Sciatic nerve (tissue), 2 donors: Measurements from ENCODE around the gene SIT1. TPM values are rescaled to one million over a fixed set of nuclear protein-coding genes. Genes with fewer than 3 reads are reported as not detected.

Source experiments
- ATAC-seq: fragments of 200-7000 bp; cut with Tn5 transposase; one replicate; pipeline ENCODE4 v1.9.1; 2020; ENCODE audit warnings: mild to moderate bottlenecking, moderate library complexity
- DNase-seq: peaks from one replicate; pipeline ENCODE4 v3.0.0-alpha.2; 2020; ENCODE audit warnings: low spot score
- intact Hi-C: fragments of 100-400 bp; cut with DNase I; formaldehyde crosslinking; loops from one replicate; pipeline ENCODE4 v1.14.2; 2022
- total RNA-seq: library from RNA; stranded (reverse); fragmentation: NEBNext Ultra II Directional; extraction: Animal tissue kit (Norgen Biotek cat#: 25700); gene quantifications from one replicate; pipeline ENCODE4 v1.2.1, GENCODE V29; 2021
- donor health status: DM: no; HTN: no; CAD: no.
- donor health status: DM: no; HTN: no; CAD: no.

The SIT1 gene
- total RNA-seq, 1 donor from 2014 or later: 0.67 TPM

DNA sequence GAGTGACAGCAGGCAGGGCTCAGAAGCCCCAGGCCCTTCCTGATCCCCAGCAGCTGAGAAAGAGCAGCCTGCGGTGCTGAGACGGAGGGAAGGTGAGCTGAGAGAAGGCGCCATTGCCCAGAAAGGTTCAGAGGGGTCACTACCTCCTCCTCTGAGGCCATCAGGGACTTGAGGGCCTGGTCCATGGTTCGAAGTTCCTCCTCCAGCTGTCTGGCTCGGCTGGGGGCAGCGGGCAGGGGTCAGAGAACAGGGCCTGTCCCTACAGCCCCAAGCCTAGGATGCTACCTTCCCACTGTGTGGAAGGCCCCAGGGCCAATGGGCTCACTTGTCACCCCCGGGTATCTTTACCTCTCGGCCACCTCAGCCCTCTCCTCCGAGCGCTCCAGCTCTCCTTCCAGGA lies 34.2 kb upstream of the SIT1 start:
- ATAC-seq (no peak), DNase-seq (no peak)
- intact Hi-C loops: no loop called here

DNA sequence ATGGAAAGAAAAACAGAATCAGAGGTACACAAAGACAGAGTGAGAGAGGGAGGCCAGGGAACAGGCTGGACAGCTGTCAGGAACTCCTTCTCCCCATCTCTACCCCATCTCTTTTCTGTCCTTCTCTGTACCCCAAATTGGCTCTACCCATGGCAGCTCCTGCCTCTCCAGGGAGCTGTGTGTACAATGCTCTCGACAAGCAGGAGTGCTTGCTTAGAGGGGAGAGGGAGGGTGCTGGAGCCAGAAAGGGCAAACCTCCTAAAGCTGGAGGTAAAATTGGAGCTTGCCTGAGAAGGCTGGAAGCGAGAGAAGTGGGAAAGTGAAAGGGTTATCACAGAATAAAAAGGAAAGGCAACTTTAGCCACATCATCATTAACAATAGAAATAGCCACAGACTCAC lies 32.6 kb upstream of the SIT1 start:
- intact Hi-C loops: no loop called here
- DNase-seq (no peak), ATAC-seq (no peak)

DNA sequence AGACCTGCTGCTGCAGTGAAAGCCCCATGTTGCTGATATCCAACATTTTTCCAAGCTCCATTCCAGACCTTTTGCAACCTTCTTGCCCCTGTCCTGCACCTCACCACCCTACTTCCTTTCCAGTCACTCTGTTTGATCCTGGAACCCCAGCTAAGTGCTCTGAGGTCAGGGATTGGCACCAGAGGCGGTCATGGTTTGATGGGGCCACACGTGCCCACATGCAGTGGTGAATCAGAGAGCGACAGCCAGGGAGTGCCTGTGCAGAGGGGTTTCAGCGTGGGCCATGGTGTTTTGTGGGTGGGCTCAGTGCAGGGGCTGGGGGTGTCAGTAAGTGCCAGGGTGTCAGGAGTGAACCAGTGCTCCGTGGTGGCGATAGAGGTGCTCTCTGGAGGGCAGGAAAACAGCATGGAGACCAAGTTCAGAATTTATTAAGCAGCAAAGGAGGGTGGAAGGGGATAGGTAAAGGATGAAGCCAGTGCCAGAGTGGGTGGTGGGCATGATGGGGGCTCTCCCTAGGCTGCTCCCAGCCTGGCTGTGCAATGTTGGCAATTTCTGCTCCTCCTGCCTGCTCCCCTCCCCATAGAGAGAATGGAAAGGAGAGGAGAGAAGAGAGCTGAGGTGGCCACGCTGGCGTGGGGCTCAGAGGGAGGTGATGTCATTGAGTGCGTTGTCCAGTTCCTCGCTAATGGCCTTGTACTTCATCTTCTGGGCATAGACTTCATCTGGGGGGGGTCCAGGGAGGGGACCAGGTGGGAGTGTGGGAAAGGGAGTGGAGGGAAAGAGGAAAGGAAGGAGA lies 32.0 kb upstream of the SIT1 start:
- intact Hi-C loops: no loop called here
- ATAC-seq: no peak

DNA sequence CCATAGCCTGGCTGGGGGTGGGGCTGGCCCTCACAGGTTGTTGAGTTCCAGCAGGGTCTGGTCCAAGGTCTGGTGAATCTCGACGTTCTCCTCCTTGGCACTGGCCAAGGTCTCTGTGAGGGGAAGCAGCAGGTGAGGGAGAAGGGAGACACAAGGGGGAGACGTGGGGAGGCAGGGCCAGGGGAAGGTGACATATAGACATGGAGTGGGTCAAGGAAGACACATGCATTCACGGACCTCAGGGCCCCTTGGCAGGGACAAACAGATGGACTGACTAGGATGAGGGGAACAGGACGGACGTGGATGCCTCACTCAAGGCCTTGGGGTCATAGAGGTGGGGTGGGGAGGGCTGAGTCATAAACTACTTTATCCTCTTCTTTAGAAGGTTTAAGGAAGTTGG lies 31.3 kb upstream of the SIT1 start:
- intact Hi-C loops: no loop called here
- no peak for DNase-seq
- no peak for ATAC-seq

More for the DNA sequence above, 32.0 kb upstream of the SIT1 start:
- no peak for DNase-seq

DNA sequence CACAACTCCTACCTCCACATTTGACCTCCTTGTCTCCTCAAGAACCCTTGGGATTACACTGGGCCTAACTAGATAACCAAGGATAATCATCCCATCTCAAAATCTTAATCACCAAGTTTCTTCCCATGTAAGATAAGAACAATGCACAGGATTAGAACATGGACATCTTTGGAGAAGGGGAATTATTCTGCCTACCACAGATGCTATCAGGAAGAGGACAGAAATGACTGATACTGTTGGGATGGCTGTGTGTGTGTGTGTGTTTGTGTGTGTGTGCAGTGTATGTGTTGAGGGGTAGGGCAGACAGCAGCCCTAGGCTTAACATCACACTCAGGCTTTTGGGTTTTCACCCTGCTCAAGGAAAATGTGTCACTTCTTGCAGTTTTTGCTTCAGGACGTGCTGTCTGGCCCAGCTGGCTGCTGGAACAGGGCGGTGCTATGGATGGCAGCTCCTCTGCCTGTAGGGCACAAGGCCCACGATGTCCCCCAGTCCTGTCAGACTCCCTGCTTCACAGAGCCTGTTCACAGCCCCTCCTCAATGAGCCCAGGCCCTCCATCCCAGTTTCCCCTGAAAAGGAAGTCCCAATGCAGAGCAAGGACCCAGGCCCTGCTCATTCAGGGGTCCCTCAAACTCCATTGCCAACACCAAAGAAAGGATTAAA lies 30.7 kb upstream of the SIT1 start:
- ATAC-seq: no peak
- no peak for DNase-seq
- intact Hi-C loops: no loop called here

DNA sequence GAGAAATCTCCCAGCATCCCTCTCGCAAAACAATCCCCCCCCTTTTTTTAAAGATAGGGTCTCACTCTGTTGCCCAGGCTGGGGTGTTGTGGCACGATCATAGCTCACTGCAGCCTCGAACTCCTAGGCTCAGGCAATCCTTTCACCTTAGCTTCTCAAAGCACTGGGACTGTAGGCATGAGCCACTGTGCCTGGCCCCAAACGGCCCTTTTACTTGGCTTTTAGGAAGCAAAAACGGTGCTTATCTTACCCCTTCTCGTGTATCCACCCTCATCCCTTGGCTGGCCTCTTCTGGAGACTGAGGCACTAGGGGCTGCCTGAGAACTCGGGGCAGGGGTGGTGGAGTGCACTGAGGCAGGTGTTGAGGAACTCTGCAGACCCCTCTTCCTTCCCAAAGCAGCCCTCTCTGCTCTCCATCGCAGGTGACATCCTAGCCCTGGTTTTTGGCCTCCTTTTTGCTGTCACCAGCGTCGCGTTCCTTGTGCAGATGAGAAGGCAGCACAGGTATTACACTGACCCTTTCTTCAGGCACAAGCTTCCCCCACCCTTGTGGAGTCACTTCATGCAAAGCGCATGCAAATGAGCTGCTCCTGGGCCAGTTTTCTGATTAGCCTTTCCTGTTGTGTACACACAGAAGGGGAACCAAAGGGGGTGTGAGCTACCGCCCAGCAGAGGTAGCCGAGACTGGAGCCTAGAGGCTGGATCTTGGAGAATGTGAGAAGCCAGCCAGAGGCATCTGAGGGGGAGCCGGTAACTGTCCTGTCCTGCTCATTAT lies 29.8 kb upstream of the SIT1 start:
- intact Hi-C loops: no loop called here
- no peak for DNase-seq
- no peak for ATAC-seq

DNA sequence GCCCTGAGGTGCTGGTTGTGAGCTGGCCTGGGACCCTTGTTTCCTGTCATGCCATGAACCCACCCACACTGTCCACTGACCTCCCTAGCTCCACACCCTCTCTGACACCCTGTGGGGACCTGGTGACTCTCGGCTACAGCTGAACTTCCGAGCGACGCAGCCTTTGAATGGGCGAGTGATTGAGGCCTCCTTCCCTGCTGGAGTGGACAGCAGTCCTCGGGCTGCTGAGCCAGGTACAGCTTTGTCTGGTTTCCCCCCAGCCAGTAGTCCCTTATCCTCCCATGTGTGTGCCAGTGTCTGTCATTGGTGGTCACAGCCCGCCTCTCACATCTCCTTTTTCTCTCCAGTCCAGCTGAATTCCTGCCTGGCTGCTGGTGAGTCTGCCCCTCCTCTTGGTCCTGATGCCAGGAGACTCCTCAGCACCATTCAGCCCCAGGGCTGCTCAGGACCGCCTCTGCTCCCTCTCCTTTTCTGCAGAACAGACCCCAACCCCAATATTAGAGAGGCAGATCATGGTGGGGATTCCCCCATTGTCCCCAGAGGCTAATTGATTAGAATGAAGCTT lies 29.1 kb upstream of the SIT1 start:
- intact Hi-C loops: no loop called here
- no peak for ATAC-seq

DNA sequence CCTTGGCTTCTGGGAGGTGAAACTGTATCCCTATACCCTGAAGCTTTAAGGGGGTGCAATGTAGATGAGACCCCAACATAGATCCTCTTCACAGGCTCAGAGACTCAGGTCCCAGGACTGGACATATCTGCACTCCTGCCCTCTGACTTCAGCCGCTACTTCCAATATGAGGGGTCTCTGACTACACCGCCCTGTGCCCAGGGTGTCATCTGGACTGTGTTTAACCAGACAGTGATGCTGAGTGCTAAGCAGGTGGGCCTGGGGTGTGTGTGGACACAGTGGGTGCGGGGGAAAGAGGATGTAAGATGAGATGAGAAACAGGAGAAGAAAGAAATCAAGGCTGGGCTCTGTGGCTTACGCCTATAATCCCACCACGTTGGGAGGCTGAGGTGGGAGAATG lies 28.4 kb upstream of the SIT1 start:
- intact Hi-C loops: no loop called here
- ATAC-seq (no peak), DNase-seq (no peak)

More for the DNA sequence above, 29.1 kb upstream of the SIT1 start:
- no peak for DNase-seq

DNA sequence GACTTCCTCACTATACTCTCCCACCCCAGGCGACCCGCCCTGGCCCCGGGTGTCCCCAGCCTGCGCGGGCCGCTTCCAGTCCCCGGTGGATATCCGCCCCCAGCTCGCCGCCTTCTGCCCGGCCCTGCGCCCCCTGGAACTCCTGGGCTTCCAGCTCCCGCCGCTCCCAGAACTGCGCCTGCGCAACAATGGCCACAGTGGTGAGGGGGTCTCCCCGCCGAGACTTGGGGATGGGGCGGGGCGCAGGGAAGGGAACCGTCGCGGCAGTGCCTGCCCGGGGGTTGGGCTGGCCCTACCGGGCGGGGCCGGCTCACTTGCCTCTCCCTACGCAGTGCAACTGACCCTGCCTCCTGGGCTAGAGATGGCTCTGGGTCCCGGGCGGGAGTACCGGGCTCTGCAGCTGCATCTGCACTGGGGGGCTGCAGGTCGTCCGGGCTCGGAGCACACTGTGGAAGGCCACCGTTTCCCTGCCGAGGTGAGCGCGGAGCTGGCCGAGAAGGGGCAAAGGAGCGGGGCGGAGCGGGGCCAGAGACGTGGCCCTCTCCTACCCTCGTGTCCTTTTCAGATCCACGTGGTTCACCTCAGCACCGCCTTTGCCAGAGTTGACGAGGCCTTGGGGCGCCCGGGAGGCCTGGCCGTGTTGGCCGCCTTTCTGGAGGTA lies 25.1 kb upstream of the SIT1 start:
- peak; percentile 81 for ATAC-seq
- intact Hi-C loops: no loop called here
- DNase-seq: peak; percentile 73

DNA sequence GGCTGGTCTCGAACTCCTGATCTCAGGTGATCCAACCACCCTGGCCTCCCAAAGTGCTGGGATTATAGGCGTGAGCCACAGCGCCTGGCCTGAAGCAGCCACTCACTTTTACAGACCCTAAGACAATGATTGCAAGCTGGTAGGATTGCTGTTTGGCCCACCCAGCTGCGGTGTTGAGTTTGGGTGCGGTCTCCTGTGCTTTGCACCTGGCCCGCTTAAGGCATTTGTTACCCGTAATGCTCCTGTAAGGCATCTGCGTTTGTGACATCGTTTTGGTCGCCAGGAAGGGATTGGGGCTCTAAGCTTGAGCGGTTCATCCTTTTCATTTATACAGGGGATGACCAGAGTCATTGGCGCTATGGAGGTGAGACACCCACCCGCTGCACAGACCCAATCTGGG lies 24.5 kb upstream of the SIT1 start:
- DNase-seq (no peak), ATAC-seq (peak; percentile 8)
- intact Hi-C loops: no loop called here

DNA sequence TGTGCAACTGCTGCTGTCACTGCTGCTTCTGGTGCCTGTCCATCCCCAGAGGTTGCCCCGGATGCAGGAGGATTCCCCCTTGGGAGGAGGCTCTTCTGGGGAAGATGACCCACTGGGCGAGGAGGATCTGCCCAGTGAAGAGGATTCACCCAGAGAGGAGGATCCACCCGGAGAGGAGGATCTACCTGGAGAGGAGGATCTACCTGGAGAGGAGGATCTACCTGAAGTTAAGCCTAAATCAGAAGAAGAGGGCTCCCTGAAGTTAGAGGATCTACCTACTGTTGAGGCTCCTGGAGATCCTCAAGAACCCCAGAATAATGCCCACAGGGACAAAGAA lies 23.3 kb upstream of the SIT1 start:
- ATAC-seq (no peak), DNase-seq (no peak)
- intact Hi-C loops: no loop called here

DNA sequence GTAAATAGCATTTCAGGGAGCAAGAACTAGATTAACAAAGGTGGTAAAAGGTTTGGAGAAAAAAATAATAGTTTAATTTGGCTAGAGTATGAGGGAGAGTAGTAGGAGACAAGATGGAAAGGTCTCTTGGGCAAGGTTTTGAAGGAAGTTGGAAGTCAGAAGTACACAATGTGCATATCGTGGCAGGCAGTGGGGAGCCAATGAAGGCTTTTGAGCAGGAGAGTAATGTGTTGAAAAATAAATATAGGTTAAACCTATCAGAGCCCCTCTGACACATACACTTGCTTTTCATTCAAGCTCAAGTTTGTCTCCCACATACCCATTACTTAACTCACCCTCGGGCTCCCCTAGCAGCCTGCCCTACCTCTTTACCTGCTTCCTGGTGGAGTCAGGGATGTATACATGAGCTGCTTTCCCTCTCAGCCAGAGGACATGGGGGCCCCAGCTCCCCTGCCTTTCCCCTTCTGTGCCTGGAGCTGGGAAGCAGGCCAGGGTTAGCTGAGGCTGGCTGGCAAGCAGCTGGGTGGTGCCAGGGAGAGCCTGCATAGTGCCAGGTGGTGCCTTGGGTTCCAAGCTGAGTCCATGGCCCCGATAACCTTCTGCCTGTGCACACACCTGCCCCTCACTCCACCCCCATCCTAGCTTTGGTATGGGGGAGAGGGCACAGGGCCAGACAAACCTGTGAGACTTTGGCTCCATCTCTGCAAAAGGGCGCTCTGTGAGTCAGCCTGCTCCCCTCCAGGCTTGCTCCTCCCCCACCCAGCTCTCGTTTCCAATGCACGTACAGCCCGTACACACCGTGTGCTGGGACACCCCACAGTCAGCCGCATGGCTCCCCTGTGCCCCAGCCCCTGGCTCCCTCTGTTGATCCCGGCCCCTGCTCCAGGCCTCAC lies 22.6 kb upstream of the SIT1 start, which contains the start of gene CA9:
TSS of gene CA9 (plus strand) at position 797 of the 893 bp plus-strand sequence. CDS start at position 829, 32 bp downstream.
- ATAC-seq (no peak), DNase-seq (no peak)
- intact Hi-C loops: no loop called here

DNA sequence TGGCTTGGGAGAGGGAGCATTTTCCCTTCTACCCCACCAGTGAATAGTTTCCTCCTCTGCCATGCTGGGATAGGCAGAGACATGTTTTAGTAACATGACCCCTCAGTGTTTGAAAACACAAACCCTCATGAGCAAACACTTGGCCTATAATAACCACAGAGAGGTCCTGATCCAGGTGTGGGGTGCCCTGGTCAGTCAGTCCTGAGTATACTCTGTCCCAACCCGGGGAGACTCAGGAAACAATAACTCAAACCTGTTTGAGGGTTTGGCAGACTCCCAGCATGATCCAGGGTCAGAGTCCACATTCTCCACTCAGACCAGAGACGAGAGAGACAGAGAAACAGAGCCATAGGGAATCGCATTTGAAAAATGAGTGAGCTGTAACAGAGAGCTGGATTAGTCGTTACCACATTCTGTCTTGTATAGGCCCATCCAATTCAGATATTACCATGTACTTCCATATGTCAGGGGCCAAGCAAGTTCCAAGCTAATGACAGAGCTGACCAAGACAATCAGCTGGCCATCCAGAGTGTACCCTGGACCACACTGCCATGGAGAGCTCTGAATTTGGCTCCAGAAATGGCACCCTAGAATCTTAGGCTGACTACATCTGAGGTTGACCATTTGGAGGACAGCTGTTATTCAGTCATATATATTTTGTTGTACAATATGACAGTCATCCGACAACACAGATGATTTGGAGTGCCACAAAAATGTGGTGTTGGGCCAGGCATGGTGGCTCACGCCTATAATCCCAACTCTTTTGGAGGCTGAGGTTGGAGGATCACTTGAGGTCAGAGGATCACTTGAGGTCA lies 18.8 kb upstream of the SIT1 start:
- intact Hi-C loops: no loop called here
- DNase-seq: no peak

DNA sequence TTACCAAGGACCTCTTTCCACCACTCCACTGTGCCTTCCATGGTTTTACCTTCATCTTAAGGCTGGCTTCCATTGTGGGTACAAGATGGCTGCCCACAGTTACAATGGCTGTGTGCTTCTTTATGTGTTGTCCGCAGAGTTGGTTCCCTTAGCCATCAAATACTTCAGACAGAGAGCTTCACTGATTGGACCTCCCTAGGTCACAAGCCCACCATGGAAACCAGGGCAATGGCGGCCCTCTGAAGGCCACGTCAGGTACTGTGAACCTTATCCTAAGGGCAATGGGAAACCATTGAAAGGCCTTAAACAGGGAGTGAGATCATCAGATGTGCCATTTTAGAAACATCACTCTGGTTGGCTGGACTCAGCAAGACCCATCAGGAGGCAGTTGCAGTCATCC lies 17.2 kb upstream of the SIT1 start:
- ATAC-seq (no peak), DNase-seq (no peak)
- intact Hi-C loops: no loop called here

More for the DNA sequence above, 18.8 kb upstream of the SIT1 start:
- no peak for ATAC-seq

DNA sequence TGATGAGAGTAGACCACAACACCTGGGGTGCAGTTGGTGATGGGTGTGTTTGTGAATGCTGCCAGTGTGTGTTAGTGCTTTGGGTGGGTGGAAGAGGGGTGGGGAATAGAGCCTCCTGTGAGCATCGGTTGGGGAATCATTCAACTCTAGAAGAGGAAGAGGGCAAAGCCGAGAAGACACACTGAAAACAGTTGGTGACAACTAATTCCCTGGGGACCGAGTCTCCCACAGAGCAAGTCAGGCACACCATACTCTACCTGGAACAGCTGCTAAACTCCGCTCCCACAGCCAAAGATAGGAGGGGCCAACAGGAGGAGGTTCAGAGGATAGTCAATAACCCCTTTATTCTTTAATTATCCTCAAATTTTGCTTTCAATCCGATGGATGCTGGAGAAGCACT lies 15.8 kb upstream of the SIT1 start:
- ATAC-seq: no peak
- intact Hi-C loops: no loop called here
- no peak for DNase-seq

DNA sequence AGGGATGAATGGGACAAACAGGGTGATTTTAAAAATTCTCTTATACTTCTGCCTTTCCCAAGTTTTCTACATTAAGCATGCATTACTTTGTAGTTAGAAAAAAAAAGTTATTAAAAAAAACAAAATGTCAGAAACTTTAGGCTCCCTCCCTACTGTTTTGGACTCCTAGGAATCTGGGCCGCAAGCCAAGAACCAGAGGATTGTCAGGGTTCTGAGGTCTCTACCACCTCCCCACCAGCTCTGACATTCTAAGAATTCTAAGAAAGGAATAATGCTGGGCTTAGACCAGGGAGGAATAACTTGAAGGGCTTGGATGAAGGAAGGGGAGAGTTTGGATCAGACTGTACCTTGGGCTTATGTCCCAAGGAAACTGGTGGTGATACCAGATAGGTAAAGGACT lies 15.3 kb upstream of the SIT1 start:
- DNase-seq: no peak
- intact Hi-C loops: no loop called here
- ATAC-seq: no peak

DNA sequence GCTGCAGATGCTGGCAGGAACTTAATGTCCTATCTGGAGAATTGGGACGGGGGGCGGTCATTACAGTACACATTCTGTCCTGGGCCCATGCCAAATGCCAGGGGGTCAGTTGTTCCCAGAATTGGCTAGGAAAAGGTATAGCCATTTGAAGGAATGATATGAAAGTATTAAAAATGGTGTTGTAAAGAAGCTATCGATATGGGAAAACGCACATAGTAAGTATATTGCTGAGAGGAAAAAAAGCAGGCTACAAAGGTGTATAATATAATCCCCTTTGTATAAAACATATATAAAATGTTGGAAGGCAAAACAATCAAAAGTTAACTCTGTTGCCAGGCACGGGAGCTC lies 14.7 kb upstream of the SIT1 start:
- intact Hi-C loops: no loop called here
- no peak for ATAC-seq
- no peak for DNase-seq
